Mucosa of descending colon (tissue), 3 donors: Measurements from ENCODE around the gene SIGLEC1. TPM values are rescaled to one million over a fixed set of nuclear protein-coding genes. Genes with fewer than 3 reads are reported as not detected.

Source experiments
- ATAC-seq: fragments of 200-7000 bp; cut with Tn5 transposase; one replicate; pipeline ENCODE4 v1.9.1; 2020; ENCODE audit warnings: mild to moderate bottlenecking, moderate library complexity
- DNase-seq, 3 donors: peaks; one replicate each; pipeline ENCODE4 v3.0.0-alpha.2; 2020
- H3K36me3 ChIP-seq: fragments of 200-600 bp; one replicate; pipeline ENCODE4 v1.8.0; 2021; ENCODE audit warnings: low read depth, mild to moderate bottlenecking
- H3K4me1 ChIP-seq: fragments of 200-600 bp; one replicate; pipeline ENCODE4 v1.8.0; 2021; ENCODE audit warnings: low read depth, mild to moderate bottlenecking
- H3K4me3 ChIP-seq: fragments of 200-600 bp; one replicate; pipeline ENCODE4 v1.8.0; 2021; ENCODE audit warnings: mild to moderate bottlenecking
- H3K9me3 ChIP-seq: fragments of 200-600 bp; one replicate; pipeline ENCODE4 v1.8.0; 2021; ENCODE audit warnings: mild to moderate bottlenecking
- CTCF ChIP-seq: fragments of 200-600 bp; IDR thresholded peaks from one replicate; pipeline ENCODE4 v1.8.0; 2022; ENCODE audit warnings: antibody characterized with exemption, mild to moderate bottlenecking
- intact Hi-C, 2 donors: fragments of 100-400 bp; cut with DNase I in 1 of 2; cut with micrococcal nuclease in 1 of 2; formaldehyde crosslinking; loops; one replicate each; pipeline versions ENCODE4 v1.11.0 to v1.11.1; 2022; cut with DNase I, micrococcal nuclease
- total RNA-seq, 3 donors: library from RNA; stranded (reverse); fragmentation: NEBNext Ultra II Directional in 2 of 3; extraction: Animal tissue kit (Norgen Biotek cat#: 25700) in 2 of 3; gene quantifications; one replicate each; pipeline versions ENCODE4 v1.2.1 to v1.2.4, GENCODE V29; 2021 to 2023
- donor health status: DM: no; HTN: no; CAD: no; lungs with moderate emphysema.
- donor health status: DM: no; HTN: no; CAD: no.
- donor health status: DM: no; HTN: yes; CAD: no.

The SIGLEC1 gene
- total RNA-seq, 3 donors from 2014 or later, result 3.3 to 21.7 (median 12.2) TPM

- no peak for DNase-seq
- no peak for ATAC-seq
- intact Hi-C loops, result no loop called here
- H3K36me3 ChIP-seq, result no peaks in the 10 kb centered on the region
- TF ChIP-seq CTCF, result no peak
- no peak overlapping the region for H3K4me3 ChIP-seq
- no peaks in the 10 kb centered on the region for H3K4me1 ChIP-seq
- H3K9me3 ChIP-seq, result no peaks in the 10 kb centered on the region
These were observed 4.9 kb downstream of the SIGLEC1 start for GRCh38 chr20:3707508-3707899.

- Histone ChIP-seq H3K4me1 (no peaks in the 10 kb centered on the region), H3K36me3 (no peaks in the 10 kb centered on the region), H3K9me3 (no peaks in the 10 kb centered on the region), H3K4me3 (no peak overlapping the region)
- ATAC-seq (no peak), DNase-seq (no peak)
- no peak for TF ChIP-seq CTCF
- intact Hi-C loops, result no loop called here
These were observed 5.5 kb downstream of the SIGLEC1 start for GRCh38 chr20:3706774-3707507.

- intact Hi-C loops, result no loop called here
- Histone ChIP-seq H3K9me3 (no peaks in the 10 kb centered on the region), H3K36me3 (no peaks in the 10 kb centered on the region), H3K4me3 (no peak overlapping the region), H3K4me1 (no peaks in the 10 kb centered on the region)
- ATAC-seq, result no peak
- DNase-seq, result no peak
- TF ChIP-seq CTCF, result no peak
These were observed 6.2 kb downstream of the SIGLEC1 start for GRCh38 chr20:3705970-3706739.

DNA sequence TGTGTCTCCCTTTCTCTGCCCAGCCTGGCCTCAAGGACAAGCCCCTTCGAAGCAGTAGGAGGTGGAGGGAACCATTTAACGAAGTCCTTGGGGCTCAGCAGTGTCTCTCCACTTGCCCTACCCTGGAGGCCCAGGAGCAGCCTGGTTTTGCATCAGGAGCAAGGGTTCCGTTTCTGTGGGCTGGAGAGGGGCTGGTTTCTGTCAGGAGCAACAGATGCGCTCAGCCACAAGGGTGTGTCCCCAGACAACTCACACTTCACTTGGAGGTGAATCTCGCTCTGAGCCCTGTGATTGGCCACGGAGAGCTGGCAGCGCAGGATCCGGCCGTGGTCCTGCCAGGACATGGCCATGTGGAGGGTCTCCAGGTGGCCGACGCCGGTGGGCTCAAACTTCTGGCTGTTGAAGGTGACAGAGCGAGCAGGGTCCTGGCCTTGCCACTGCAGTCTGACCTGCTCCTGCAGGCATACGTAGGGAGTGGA is 6.9 kb downstream of the SIGLEC1 start:
- intact Hi-C loops, result no loop called here
- no peak for TF ChIP-seq CTCF
- no peak for DNase-seq

GRCh38 chr20:3704087-3704486 is 8.3 kb downstream of the SIGLEC1 start:
- no peak for ATAC-seq
- H3K4me3 ChIP-seq, result no peak overlapping the region
- H3K4me1 ChIP-seq, result no peaks in the 10 kb centered on the region
- H3K9me3 ChIP-seq, result no peaks in the 10 kb centered on the region
- intact Hi-C loops, result no loop called here
- TF ChIP-seq CTCF, result no peak
- no peaks in the 10 kb centered on the region for H3K36me3 ChIP-seq
- no peak for DNase-seq

More for the DNA sequence above, 6.9 kb downstream of the SIGLEC1 start:
- no peak for ATAC-seq
- Histone ChIP-seq H3K36me3 (no peaks in the 10 kb centered on the region), H3K9me3 (no peaks in the 10 kb centered on the region), H3K4me3 (no peak overlapping the region), H3K4me1 (no peaks in the 10 kb centered on the region)
